Mucosa of descending colon (tissue), 3 donors: Measurements from ENCODE around the gene NTNG1. TPM values are rescaled to one million over a fixed set of nuclear protein-coding genes. Genes with fewer than 3 reads are reported as not detected.

Experiments
- ATAC-seq: fragments of 200-7000 bp; cut with Tn5 transposase; one replicate; pipeline ENCODE4 v1.9.1; 2020; ENCODE audit warnings: mild to moderate bottlenecking, moderate library complexity
- DNase-seq, 3 donors: peaks; one replicate each; pipeline ENCODE4 v3.0.0-alpha.2; 2020
- H3K36me3 ChIP-seq: fragments of 200-600 bp; one replicate; pipeline ENCODE4 v1.8.0; 2021; ENCODE audit warnings: low read depth, mild to moderate bottlenecking
- H3K4me1 ChIP-seq: fragments of 200-600 bp; one replicate; pipeline ENCODE4 v1.8.0; 2021; ENCODE audit warnings: low read depth, mild to moderate bottlenecking
- H3K4me3 ChIP-seq: fragments of 200-600 bp; one replicate; pipeline ENCODE4 v1.8.0; 2021; ENCODE audit warnings: mild to moderate bottlenecking
- H3K9me3 ChIP-seq: fragments of 200-600 bp; one replicate; pipeline ENCODE4 v1.8.0; 2021; ENCODE audit warnings: mild to moderate bottlenecking
- CTCF ChIP-seq: fragments of 200-600 bp; IDR thresholded peaks from one replicate; pipeline ENCODE4 v1.8.0; 2022; ENCODE audit warnings: antibody characterized with exemption, mild to moderate bottlenecking
- intact Hi-C, 2 donors: fragments of 100-400 bp; cut with DNase I in 1 of 2; cut with micrococcal nuclease in 1 of 2; formaldehyde crosslinking; loops; one replicate each; pipeline versions ENCODE4 v1.11.0 to v1.11.1; 2022; cut with DNase I, micrococcal nuclease
- total RNA-seq, 3 donors: library from RNA; stranded (reverse); fragmentation: NEBNext Ultra II Directional in 2 of 3; extraction: Animal tissue kit (Norgen Biotek cat#: 25700) in 2 of 3; gene quantifications; one replicate each; pipeline versions ENCODE4 v1.2.1 to v1.2.4, GENCODE V29; 2021 to 2023
- donor health status: DM: no; HTN: no; CAD: no; lungs with moderate emphysema.
- donor health status: DM: no; HTN: no; CAD: no.
- donor health status: DM: no; HTN: yes; CAD: no.

NTNG1 gene
- total RNA-seq, 3 donors from 2014 or later, result 0.23 to 2.5 (median 1.3) TPM

- TF ChIP-seq CTCF, result no peak
- intact Hi-C loops, result no loop called here
- Histone ChIP-seq H3K36me3 (no peaks in the 10 kb centered on the region), H3K9me3 (no peaks in the 10 kb centered on the region), H3K4me1 (no peaks in the 10 kb centered on the region), H3K4me3 (no peak overlapping the region)
- DNase-seq (no peak), ATAC-seq (no peak)
These were observed 221.8 kb downstream of the NTNG1 start for GRCh38 chr1:107362468-107363140.

DNA sequence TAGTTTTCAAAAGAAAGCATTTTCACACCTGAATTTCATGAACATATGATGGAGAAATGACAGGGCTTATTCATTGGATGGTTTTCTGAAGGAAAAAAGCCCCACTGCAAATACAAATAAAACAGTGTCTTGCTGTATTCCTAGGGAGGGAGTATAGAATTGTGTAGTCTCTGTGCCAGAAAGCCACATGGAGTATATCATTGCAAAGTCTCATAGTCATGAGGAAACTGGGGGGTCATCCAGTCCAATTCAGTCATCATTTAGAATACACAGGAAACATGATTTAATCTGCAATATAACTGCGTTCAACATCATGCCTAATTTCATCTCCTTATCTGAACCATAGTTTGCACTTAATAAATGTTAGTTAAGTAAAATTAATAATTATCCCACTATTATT lies 222.3 kb downstream of the NTNG1 start:
- no peaks in the 10 kb centered on the region for H3K9me3 ChIP-seq
- intact Hi-C loops, result no loop called here
- no peaks in the 10 kb centered on the region for H3K36me3 ChIP-seq
- TF ChIP-seq CTCF, result no peak
- no peak for ATAC-seq
- H3K4me1 ChIP-seq, result no peaks in the 10 kb centered on the region
- DNase-seq, result no peak
- H3K4me3 ChIP-seq, result no peak overlapping the region

- Histone ChIP-seq H3K9me3 (no peaks in the 10 kb centered on the region), H3K4me1 (no peaks in the 10 kb centered on the region), H3K36me3 (no peaks in the 10 kb centered on the region), H3K4me3 (no peak overlapping the region)
- TF ChIP-seq CTCF, result no peak
- ATAC-seq (no peak), DNase-seq (no peak)
- intact Hi-C loops, result no loop called here
These were observed 224.8 kb downstream of the NTNG1 start for GRCh38 chr1:107365527-107366240.

- Histone ChIP-seq H3K36me3 (no peaks in the 10 kb centered on the region), H3K4me1 (no peaks in the 10 kb centered on the region), H3K4me3 (no peak overlapping the region), H3K9me3 (no peaks in the 10 kb centered on the region)
- intact Hi-C loops, result no loop called here
- TF ChIP-seq CTCF, result no peak
- DNase-seq (no peak), ATAC-seq (no peak)
These were observed 237.6 kb downstream of the NTNG1 start for GRCh38 chr1:107378426-107378825.

DNA sequence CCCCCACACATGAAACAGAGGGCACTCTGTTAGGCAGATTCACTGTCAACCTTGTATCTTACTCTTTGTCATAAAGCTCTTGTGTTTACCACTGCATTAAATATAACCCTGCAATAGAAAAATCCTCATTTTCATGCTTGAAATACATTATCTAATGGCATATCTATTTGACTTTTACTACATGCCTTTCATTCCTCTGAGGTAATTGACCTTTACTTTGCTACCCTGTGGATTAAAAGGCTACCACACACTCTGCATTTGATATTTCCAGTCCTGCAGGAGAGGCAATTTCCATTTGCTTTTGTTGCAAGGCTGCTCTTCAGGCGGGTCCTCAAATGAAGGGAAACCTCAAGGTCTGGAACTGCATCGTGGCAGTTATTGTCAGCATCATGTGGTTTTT lies 238.0 kb downstream of the NTNG1 start:
- Histone ChIP-seq H3K36me3 (no peaks in the 10 kb centered on the region), H3K4me3 (no peak overlapping the region), H3K9me3 (no peaks in the 10 kb centered on the region), H3K4me1 (no peaks in the 10 kb centered on the region)
- intact Hi-C loops, result no loop called here
- TF ChIP-seq CTCF, result no peak
- ATAC-seq (no peak), DNase-seq (no peak)
